Activated CD4-positive, CD25-positive, alpha-beta regulatory T cell treated with anti-CD3 and anti-CD28 coated beads, Interleukin-2, amount 50 U/mL, for 16 hours (primary cell): ENCODE measurements around the gene HERC2.
A peak's percentile ranks its signal among the peaks of the same experiment; 100 is the strongest.
"Not testable (repeated sequence)": the region's sequence is repeated elsewhere in the genome, so short reads cannot be mapped to it uniquely, and the experiment has no call there.

Experiments used
- DNase-seq: peaks from one replicate; pipeline ENCODE4 v3.0.0-alpha.2; 2020; ENCODE audit warnings: low read depth, low spot score

HERC2 gene, protein sequence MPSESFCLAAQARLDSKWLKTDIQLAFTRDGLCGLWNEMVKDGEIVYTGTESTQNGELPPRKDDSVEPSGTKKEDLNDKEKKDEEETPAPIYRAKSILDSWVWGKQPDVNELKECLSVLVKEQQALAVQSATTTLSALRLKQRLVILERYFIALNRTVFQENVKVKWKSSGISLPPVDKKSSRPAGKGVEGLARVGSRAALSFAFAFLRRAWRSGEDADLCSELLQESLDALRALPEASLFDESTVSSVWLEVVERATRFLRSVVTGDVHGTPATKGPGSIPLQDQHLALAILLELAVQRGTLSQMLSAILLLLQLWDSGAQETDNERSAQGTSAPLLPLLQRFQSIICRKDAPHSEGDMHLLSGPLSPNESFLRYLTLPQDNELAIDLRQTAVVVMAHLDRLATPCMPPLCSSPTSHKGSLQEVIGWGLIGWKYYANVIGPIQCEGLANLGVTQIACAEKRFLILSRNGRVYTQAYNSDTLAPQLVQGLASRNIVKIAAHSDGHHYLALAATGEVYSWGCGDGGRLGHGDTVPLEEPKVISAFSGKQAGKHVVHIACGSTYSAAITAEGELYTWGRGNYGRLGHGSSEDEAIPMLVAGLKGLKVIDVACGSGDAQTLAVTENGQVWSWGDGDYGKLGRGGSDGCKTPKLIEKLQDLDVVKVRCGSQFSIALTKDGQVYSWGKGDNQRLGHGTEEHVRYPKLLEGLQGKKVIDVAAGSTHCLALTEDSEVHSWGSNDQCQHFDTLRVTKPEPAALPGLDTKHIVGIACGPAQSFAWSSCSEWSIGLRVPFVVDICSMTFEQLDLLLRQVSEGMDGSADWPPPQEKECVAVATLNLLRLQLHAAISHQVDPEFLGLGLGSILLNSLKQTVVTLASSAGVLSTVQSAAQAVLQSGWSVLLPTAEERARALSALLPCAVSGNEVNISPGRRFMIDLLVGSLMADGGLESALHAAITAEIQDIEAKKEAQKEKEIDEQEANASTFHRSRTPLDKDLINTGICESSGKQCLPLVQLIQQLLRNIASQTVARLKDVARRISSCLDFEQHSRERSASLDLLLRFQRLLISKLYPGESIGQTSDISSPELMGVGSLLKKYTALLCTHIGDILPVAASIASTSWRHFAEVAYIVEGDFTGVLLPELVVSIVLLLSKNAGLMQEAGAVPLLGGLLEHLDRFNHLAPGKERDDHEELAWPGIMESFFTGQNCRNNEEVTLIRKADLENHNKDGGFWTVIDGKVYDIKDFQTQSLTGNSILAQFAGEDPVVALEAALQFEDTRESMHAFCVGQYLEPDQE (N-terminal part only)

DNA sequence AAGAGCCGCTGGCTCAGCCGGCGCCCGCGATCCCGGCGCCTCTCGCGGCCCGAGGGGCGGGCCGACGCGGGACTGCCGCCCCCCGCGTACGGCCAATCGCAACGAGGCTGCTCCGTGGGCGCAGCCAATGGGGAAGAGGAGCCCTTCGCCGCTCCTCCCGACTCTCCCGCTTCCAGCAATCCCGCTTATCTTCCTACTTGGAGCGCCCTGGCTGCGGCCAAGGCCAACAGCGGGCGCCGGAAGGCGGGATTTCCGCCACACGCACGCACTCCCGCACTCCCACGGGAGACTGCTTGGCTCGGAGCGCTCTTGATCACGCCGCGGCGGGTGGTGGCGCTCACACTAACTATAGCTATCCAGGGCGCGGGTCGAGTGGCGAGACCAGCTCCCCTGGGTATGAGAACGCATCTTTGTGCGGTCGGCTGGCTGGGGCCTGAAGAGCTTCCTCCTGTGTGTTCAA is at the start of gene HERC2:
Gene HERC2 (minus strand): TSS at position 51 of the 460 bp plus-strand sequence. CDS start 746 bp downstream, outside the sequence.
- not testable (repeated sequence) for DNase-seq

DNA sequence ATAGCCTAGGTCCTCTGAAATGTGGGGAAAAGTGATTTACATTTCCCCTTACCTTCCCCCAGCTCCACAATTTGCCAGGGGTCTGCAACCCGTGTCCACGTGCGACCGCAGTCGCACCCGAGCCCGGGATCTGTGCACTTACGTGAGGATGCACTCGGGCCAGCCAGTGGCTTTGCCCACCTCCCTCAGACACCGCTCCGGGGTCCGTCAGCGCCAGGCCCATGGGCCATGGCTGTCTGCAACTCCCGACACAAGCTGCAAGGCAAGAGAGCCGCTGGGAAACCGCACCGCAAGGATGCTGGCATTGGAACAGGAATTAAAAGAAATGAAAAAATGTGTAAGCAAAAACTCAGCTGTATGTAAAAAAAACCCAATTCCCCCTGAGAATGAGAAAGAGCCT is 43.5 kb upstream of the HERC2 start:
- not testable (repeated sequence) for DNase-seq

DNA sequence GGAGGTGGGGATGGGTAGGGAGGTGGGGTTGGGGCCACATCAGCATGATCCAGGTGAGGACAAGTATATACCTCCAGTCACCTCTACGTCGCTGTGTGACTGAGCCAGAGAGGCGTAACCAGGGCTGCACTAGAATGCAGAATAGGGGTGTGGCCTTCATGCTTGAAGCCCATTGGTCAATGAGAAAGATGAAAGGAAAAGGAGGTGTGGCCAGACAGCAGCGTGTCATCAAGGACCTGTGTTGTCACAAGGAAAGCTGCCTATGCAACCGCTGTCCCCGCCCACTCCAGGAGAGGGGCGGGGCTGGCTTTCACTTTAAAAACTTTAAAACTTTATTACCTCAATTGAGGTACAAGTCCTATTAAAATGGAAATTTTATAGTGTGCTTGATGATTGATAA is 36.0 kb upstream of the HERC2 start, which contains the start of gene GOLGA6L24:
Gene GOLGA6L24 (minus strand): TSS at position 101 of the 400 bp plus-strand sequence. CDS start 61 bp downstream, at position 40.
- DNase-seq, result not testable (repeated sequence)

DNA sequence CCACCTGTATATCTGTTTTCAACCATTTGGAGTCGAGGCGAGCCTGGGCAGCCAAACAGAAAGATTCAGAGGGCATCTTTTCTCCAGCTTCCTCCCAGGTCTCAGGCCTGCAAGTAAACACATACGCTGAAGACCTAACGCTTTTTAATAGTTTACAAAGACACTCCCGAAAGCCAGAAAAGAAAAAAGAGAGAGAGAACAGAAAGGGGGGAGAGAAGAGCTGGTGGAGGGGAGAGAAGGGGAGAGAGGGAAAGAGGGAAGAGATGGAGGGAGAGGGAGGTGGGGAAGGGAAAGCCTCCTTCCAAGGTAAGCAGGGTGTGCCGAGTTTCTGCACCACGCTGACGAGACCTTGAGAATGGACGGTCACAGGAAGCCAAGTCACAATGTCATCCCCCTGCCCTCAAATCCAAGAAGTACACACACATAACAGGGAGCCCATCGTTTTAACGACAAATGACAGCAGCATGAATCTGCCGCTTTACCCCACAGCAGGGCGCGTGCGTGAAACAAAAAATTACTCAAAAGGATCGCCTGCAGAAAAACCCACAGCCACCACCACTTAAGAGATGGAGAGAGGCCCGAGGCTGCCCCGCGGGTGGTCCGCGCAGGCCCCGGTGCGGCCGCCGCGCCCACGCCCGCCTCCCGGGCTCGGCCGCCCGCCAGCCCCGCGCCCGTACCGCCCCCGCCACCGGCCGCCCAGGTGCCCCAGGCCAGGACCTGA is 461 bp downstream of the HERC2 start:
- peak; percentile 0 for DNase-seq

DNA sequence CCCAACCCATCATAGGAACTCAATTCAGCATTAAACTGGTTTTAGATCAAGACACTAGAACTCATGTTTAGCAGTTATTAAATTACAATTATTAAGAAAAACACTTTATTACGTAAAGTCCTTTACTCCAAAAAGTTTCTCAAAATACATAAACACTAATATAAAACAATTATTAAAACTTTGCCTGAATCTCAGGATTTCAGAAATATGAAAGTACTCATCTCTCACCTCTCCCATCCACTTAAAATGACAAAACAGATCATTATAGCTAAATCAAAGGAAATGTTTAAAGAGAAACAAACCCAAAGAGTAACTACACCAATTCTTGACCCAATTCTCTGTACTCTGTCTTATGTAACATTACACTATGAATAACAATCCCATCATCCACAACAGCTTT is 2.3 kb downstream of the HERC2 start:
- not testable (repeated sequence) for DNase-seq

DNA sequence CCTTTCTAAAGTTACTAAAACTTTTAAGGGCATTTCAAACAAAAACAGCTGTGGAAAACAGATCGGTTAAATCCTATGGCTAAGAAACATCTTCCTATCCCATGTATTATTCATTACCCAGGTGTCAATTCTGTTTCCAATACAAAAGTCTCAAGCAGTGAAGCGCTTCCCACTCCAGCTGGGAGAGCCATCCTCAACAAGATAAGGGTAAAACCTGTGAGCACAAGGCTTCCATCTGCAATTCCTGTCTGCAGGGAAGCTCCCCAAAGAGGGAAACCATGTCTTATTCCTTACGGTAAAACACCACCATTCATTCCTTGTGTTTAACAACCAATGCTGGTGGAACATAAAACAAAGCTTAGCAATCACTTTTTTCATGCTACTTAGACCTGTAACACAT is 3.2 kb downstream of the HERC2 start:
- DNase-seq, result not testable (repeated sequence)

DNA sequence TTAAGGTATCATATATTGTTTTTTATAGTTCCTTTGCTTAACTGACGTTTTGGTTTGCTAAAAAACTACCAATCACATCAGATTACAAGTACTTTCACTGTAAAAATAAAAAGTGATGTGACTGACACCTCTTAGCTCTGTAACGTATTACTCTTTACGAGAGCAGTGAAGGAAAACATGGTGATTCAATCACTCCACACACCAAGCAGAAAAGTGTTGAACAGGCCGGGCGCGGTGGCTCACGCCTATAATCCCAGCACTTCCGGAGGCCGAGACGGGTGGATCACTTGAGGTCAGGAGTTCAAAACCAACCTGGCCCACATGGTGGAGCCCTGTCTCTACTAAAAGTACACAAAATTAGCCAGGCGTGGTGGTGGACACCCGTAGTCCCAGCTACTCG is 3.9 kb downstream of the HERC2 start:
- not testable (repeated sequence) for DNase-seq

DNA sequence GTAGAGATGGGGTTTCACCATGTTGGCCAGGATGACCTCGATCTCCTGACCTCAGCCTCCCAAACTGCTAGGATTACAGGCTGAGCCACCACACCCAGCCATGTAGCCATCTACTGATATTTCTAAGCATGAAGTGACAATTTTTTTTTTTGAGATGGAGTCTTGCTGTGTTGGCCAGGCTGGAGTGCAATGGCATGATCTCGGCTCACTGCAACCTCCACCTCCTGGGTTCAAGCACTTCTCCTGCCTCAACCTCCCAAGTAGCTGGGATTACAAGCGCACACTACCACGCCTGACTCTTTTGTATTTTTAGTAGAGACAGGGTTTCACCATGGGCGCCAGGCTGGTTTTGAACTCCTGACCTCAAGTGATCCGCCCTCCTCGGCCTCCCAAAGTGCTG is 5.0 kb downstream of the HERC2 start:
- DNase-seq, result not testable (repeated sequence)

DNA sequence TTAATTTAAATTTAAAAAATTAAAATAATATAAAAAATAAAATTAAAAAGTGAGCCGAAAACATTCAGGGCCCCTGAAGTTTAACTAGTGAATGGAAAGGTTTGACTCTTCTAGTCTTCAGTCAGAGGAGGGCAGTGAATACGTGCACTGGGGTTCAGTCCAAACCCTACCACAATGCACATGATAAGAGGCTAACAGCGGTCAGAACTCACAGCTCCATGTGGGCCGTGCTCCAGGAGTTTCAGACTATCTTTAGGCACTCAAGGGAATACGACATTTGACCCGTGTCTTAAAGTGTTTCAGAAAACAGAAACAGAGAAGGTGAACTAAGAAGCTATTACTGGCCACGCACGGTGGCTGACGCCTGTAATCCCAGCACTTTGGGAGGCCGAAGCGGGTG is 11.5 kb downstream of the HERC2 start:
- DNase-seq, result not testable (repeated sequence)

DNA sequence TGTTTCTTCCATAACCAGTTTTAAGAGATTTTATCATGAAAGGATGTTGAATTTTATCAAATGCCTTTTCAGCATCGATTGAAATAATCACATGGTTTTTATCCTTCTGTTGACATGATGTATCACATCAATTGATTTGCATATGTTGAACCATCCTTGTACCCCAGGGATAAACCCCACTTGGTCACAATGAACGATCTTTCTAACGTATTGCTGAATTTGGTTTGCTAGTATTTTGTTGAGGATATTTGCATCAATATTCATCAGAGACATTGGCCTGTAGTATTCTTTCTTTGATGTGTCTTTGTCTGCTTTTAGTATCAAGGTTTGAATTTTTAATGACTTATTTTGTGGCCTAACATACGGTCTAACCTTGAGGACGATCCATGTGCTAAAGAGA is 13.3 kb downstream of the HERC2 start:
- not testable (repeated sequence) for DNase-seq

DNA sequence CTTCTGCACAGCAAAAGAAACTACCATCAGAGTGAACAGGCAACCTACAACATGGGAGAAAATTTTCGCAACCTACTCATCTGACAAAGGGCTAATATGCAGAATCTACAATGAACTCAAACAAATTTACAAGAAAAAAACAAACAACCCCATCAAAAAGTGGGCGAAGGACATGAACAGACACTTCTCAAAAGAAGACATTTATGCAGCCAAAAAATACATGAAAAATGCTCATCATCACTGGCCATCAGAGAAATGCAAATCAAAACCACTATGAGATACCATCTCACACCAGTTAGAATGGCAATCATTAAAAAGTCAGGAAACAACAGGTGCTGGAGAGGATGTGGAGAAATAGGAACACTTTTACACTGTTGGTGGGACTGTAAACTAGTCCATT is 16.3 kb downstream of the HERC2 start:
- not testable (repeated sequence) for DNase-seq

DNA sequence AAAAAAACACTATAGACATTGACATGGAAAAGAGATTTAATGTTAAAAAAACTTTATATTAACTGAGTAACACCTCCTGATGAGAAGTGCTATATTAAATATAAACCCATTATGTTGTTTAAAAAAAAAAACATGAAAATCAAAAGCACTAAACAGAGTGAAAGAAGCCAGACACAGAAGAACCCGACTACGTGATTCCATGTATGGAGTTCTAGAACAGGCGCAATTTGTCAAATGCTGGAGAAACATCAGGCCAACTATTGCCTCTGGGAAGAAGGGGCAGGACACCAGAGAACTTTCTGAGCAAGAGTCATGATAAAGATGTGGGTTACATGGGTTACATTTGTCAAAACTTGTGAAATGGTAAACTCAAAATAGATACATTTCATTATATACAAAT is 24.5 kb downstream of the HERC2 start:
- not testable (repeated sequence) for DNase-seq

DNA sequence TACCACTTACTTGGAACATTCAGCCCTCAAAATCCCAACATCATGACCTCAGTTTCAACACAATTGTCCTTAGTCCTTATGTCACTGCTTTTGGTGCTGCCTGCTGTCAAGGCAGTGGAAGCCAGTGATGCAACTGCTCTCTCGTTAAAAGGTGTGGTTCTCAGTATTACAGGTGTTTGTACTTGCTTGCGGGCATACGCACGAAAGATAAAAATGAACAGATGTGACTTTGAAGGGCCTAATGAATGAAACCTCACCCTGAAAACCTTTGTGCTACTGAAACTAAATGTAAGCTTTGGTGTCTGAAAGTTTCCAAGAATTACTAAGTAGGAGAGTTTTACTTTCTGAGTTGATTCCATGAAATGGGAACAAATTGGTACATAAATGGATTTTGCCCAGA is 25.2 kb downstream of the HERC2 start:
- DNase-seq, result not testable (repeated sequence)

DNA sequence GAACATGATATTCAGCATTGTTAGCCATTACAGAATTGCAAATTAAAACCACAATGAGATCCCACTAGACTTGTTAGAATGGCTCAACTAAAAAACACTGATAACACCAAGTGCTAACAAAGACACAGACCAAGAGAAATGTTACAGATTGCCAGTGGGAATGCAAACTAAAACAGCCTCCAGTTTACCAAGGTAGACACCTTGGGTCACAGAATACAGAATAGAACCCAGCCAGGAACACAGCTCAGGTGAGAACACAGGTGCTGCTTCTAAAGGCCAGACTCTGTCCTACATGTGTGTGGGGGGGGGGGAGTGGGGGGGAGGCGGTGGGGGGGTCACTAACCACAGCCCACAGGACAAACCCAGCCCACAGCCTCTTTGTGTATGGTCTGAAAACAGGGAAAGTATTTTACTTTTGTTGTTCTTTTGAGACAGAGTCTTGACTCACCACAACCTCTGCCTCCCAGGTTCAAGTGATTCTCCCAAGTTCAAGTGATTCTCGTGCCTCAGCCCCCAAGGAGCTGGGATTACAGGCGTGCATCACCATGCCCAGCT is 26.9 kb downstream of the HERC2 start:
- DNase-seq, result not testable (repeated sequence)

DNA sequence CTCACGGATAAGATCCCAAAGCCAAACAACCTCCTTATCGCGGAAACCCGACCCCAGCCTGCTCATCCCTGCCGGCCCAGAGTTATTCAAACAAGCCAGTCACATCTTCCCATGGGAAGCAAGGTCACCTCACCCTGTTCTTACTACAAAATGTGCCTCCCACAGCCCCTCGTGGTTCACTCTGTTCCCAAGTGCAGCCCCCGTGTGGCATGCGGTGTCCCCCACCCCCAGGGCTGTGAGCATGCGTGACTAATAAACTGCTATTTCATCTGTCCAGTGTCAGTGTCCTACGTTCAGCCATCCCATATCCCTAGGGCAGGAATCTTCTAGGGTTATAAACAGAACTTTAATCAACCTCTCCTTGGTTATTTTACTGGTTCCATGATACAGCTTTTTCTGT is 27.4 kb downstream of the HERC2 start:
- DNase-seq, result not testable (repeated sequence)

DNA sequence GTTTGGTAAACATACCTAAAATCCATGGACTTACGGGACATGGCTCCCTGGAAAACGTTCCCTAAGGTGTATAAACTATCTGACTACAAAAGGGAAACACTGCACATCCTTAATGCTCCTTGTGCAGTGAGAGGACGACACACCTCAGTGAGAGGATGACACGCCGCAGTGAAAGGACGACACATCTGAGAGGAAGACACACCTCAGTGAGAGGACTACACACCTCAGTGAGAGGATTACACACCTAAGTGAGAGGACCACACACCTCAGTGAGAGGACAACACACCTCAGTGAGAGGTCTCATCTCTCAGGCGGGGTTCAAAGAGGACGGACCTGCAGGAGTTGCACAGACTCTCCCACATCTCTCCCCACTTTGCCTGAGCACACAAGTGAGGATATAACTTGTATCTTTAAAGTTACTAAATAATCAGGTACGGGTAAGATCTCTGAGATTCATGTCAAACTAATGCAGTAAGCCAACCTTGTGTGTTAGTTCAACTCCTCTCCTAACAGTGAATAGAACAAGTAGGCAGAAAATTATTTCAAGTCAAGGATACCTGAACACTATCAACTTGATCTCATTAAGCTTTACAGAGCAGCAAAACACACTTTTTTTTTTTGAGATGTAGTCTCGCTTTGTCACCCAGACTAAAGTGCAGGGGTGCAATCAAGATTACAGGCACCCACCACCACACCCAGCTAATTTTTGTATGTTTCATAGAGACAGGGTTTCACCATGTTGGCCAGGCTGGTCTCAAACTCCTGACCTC is 32.1 kb downstream of the HERC2 start:
- no peak for DNase-seq

DNA sequence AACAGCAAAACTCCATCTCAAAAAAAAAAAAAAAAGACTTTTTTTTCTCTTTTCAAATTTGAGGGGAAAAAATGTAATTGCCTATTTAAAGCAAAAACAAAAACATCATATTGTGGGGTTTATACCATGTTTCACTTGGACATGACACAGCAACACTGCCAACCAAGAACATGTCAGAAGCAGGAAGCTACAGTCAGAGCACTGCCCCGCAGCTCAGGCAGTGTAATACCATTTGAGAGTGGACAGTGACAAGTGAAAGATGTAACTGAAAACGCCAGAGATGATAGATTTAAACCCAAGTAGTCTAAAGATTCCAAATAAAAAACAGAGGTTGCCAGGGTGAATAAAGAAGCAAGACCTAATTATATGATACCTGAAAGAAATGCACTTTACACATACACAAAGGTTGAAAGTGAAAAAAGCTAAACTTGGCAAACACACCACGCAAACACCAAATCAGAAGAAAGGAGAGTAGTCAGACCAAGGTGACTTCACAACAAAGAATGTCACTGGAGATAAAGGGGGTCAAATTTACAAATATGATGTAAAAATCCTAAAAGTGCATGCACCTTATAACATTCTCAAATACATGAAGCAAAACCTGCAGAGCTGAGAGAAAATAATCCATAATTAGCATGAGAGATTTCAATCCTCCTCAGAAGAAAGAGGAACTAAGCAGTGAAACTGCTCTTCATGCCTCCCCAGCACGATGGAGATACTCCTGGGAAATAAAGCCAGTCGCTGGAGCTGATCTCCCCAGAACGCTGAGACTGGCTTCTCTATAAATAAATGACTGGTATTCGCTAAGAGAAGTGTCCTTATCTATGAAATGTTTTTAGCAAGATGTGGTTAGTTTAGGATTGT is 32.9 kb downstream of the HERC2 start:
- DNase-seq, result not testable (repeated sequence)

DNA sequence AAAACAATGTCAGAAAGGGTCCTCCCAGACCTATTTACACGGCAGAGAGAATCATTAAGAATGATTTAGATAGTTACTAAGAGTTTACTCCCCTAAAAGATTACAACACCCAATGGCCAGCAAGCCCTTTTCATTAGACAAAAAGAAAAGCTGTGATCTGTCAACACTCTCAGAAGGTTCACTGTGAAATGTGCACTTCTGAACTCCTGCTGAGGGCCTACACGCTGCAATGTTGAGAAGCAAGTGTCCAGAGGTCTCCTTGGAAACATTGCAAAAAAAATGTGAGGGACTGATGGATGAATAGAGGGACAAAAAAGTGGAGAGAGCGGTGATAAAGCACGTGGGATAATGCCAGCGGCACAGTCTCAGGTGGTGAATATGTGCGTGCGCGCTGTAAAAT is 35.3 kb downstream of the HERC2 start:
- DNase-seq, result not testable (repeated sequence)

DNA sequence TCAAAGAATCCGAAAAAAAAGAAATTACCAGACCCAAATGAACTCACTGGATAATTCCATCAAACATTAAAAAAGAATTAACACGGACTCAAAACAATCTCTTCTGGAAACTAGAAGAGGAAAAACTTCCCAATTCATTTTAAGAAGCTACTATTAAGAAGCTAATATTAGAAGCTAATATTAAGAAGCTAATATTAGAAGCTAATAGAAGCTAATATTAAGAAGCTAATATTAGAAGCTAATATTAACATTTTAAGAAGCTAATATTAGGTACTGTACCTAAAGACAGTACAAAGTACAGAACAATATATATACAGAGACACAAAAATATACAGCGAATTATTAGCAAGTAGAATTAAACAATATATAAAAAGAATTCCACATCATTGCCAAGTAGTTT is 35.9 kb downstream of the HERC2 start:
- no peak for DNase-seq
